Measurements from ENCODE around the gene SAMD4B.
"Not testable (repeated sequence)": the region's sequence is repeated elsewhere in the genome, so short reads cannot be mapped to it uniquely, and the experiment has no call there.

Gene SAMD4B

GRCh38 chr19:39372941-39373340 is 30.7 kb downstream of the SAMD4B start:
- in situ Hi-C loops (cut with MboI; ENCODE audit: low pct_unique_long_range_greater_than_20kb, low sequenced_read_pairs, unreplicated experiment) = no loop called here
- no peak for TF ChIP-seq CTCF (IDR thresholded peaks at IDR 0.05; ENCODE audit: extremely low read depth, insufficient read depth, missing control alignments)
- no peak for DNase-seq (ENCODE audit: low spot score)

GRCh38 chr19:39375929-39376328 is 33.7 kb downstream of the SAMD4B start:
- no peak for TF ChIP-seq CTCF (IDR thresholded peaks at IDR 0.05; ENCODE audit: extremely low read depth, insufficient read depth, missing control alignments)
- in situ Hi-C loops (cut with MboI; ENCODE audit: low pct_unique_long_range_greater_than_20kb, low sequenced_read_pairs, unreplicated experiment) = no loop called here
- DNase-seq (ENCODE audit: low spot score) = no peak

- no peak for TF ChIP-seq CTCF (IDR thresholded peaks at IDR 0.05; ENCODE audit: extremely low read depth, insufficient read depth, missing control alignments)
- in situ Hi-C loops (cut with MboI; ENCODE audit: low pct_unique_long_range_greater_than_20kb, low sequenced_read_pairs, unreplicated experiment) = no loop called here
- DNase-seq (ENCODE audit: low spot score) = no peak
These were observed 35.4 kb downstream of the SAMD4B start for GRCh38 chr19:39377373-39378362.

GRCh38 chr19:39379366-39379765 is 37.1 kb downstream of the SAMD4B start:
- DNase-seq (ENCODE audit: low spot score); in situ Hi-C loops (cut with MboI; ENCODE audit: low pct_unique_long_range_greater_than_20kb, low sequenced_read_pairs, unreplicated experiment): not testable (repeated sequence)

- no peak for DNase-seq (ENCODE audit: low spot score)
- in situ Hi-C loops (cut with MboI; ENCODE audit: low pct_unique_long_range_greater_than_20kb, low sequenced_read_pairs, unreplicated experiment) = no loop called here
- no peak for TF ChIP-seq CTCF (IDR thresholded peaks at IDR 0.05; ENCODE audit: extremely low read depth, insufficient read depth, missing control alignments)
These were observed 37.7 kb downstream of the SAMD4B start for GRCh38 chr19:39379865-39380396.

GRCh38 chr19:39380521-39381502 is 38.6 kb downstream of the SAMD4B start:
- no peak for TF ChIP-seq CTCF (IDR thresholded peaks at IDR 0.05; ENCODE audit: extremely low read depth, insufficient read depth, missing control alignments)
- in situ Hi-C loops (cut with MboI; ENCODE audit: low pct_unique_long_range_greater_than_20kb, low sequenced_read_pairs, unreplicated experiment) = no loop called here
- no peak for DNase-seq (ENCODE audit: low spot score)

All from GM13977 (cell line).